GM23338 (cell line): Measurements from ENCODE around the gene USP37. TPM values are rescaled to one million over a fixed set of nuclear protein-coding genes. Genes with fewer than 3 reads are reported as not detected.

Experiments used
- ATAC-seq: fragments of 200-7000 bp; cut with Tn5 transposase; 3 replicates; pipeline ENCODE4 v1.9.1; 2020
- DNase-seq: peaks from one replicate; pipeline ENCODE4 v3.0.0-alpha.2; 2015; ENCODE audit warnings: low spot score
- H2AFZ ChIP-seq: fragments of 200-600 bp; sonication (generic); 2 replicates; pipeline ENCODE4 v1.8.0; 2016; ENCODE audit warnings: antibody characterized with exemption, mild to moderate bottlenecking, moderate library complexity
- H3F3A ChIP-seq: fragments of 200-600 bp; sonication (generic); replicated peaks from 2 replicates; pipeline ENCODE4 v1.8.0; 2017; ENCODE audit warnings: antibody characterized with exemption, mixed run types, low read depth
- H3K27ac ChIP-seq: fragments of 200-600 bp; sonication (generic); 2 replicates; pipeline ENCODE4 v1.6.1; 2016; ENCODE audit warnings: low read depth
- H3K27me3 ChIP-seq: fragments of 200-600 bp; sonication (generic); 2 replicates; pipeline ENCODE4 v1.8.0; 2016; ENCODE audit warnings: mild to moderate bottlenecking, mixed run types, moderate library complexity; ENCODE audit not compliant: insufficient read depth
- H3K36me3 ChIP-seq: fragments of 200-600 bp; sonication (generic); 2 replicates; pipeline ENCODE4 v1.8.0; 2016; ENCODE audit warnings: mild to moderate bottlenecking; ENCODE audit not compliant: insufficient read depth
- H3K4me1 ChIP-seq: fragments of 200-600 bp; sonication (generic); 2 replicates; pipeline ENCODE4 v1.8.0; 2016; ENCODE audit warnings: mild to moderate bottlenecking, moderate library complexity; ENCODE audit not compliant: insufficient read depth
- H3K4me2 ChIP-seq: fragments of 200-600 bp; sonication (generic); 2 replicates; pipeline ENCODE4 v1.7.1; 2017; ENCODE audit warnings: mixed run types
- H3K4me3 ChIP-seq: fragments of 200-600 bp; sonication (generic); 2 replicates; pipeline ENCODE4 v1.6.1; 2016; ENCODE audit warnings: mixed run types
- H3K79me2 ChIP-seq: fragments of 200-600 bp; sonication (generic); replicated peaks from 2 replicates; pipeline ENCODE4 v1.8.0; 2017; ENCODE audit warnings: mild to moderate bottlenecking; ENCODE audit not compliant: insufficient read depth
- H3K9me2 ChIP-seq: fragments of 200-600 bp; sonication (generic); 2 replicates; pipeline ENCODE4 v1.8.0; 2017; ENCODE audit not compliant: insufficient read depth
- H4K20me1 ChIP-seq: fragments of 200-600 bp; sonication (generic); replicated peaks from 2 replicates; pipeline ENCODE4 v1.8.0; 2017; ENCODE audit warnings: mild to moderate bottlenecking; ENCODE audit not compliant: insufficient read depth
- H3K27ac Mint-ChIP-seq: 2 replicates; pipeline ENCODE4 v1.8.0; 2020; ENCODE audit warnings: inconsistent platforms, mild to moderate bottlenecking, moderate library complexity, mixed read lengths
- H3K27me3 Mint-ChIP-seq: 3 replicates; pipeline ENCODE4 v1.8.0; 2022; ENCODE audit warnings: low read depth, mild to moderate bottlenecking, moderate library complexity, mixed read lengths, inconsistent platforms; ENCODE audit not compliant: insufficient read depth, poor library complexity
- H3K36me3 Mint-ChIP-seq: 3 replicates; pipeline ENCODE4 v1.8.0; 2021; ENCODE audit warnings: low read depth, mild to moderate bottlenecking, inconsistent platforms, moderate library complexity, mixed read lengths
- H3K4me1 Mint-ChIP-seq: 3 replicates; pipeline ENCODE4 v1.8.0; 2020; ENCODE audit warnings: mild to moderate bottlenecking, inconsistent platforms, mixed read lengths
- H3K4me3 Mint-ChIP-seq: 3 replicates; pipeline ENCODE4 v1.8.0; 2021; ENCODE audit warnings: moderate library complexity, mild to moderate bottlenecking, inconsistent platforms, mixed read lengths
- H3K9me3 Mint-ChIP-seq: 3 replicates; pipeline ENCODE4 v1.8.0; 2020; ENCODE audit warnings: moderate library complexity, mild to moderate bottlenecking, inconsistent platforms, mixed read lengths
- EZH2 ChIP-seq: fragments of 200-600 bp; sonication (generic); IDR thresholded peaks from one replicate; pipeline ENCODE4 v1.8.0; 2017; ENCODE audit warnings: antibody characterized with exemption, mild to moderate bottlenecking, low read depth; ENCODE audit not compliant: unreplicated experiment
- EZH2phosphoT487 ChIP-seq: fragments of 200-600 bp; sonication (generic); IDR thresholded peaks from one replicate; pipeline ENCODE4 v1.8.1; 2018; ENCODE audit warnings: antibody characterized with exemption; ENCODE audit not compliant: unreplicated experiment
- JUNB ChIP-seq: IDR thresholded peaks from one replicate; pipeline ENCODE4 v1.6.1; 2016; ENCODE audit warnings: antibody characterized with exemption; ENCODE audit not compliant: unreplicated experiment
- NANOG ChIP-seq: IDR thresholded peaks from 2 replicates; pipeline ENCODE4 v1.6.1; 2016; ENCODE audit warnings: antibody characterized with exemption, borderline replicate concordance
- POLR2AphosphoS5 ChIP-seq: IDR thresholded peaks from 2 replicates; pipeline ENCODE4 v1.6.1; 2016; ENCODE audit warnings: antibody characterized with exemption, low read depth
- polyA plus RNA-seq: library from polyadenylated mRNA; unstranded; fragments of >200 nt; fragmentation: Nextera tagmentation; extraction: Ambion mirVana; gene quantifications from 2 replicates; pipeline ENCODE4 v1.2.1, GENCODE V29; 2016
- total RNA-seq: library from RNA; depleted of rRNA; stranded (reverse); fragments of >200 nt; shearing (Covaris generic); gene quantifications from 2 replicates; pipeline ENCODE4 v1.2.3, GENCODE V29; 2014
- TF ChIP-seq, protein P1 (sequence below), 2 experiments: fragments of 200-600 bp in 1 of 2; sonication (generic) in 1 of 2; conservative IDR thresholded peaks; 2 replicates each; pipeline versions ENCODE4 v1.5.1 to v1.6.1; 2016 to 2017; ENCODE audit warnings: antibody characterized with exemption in 2 of 2, low read depth in 2 of 2, mild to moderate bottlenecking in 2 of 2, moderate library complexity in 1 of 2
- TF ChIP-seq, protein P2 (sequence below): IDR thresholded peaks from one replicate; pipeline ENCODE4 v1.6.1; 2018; ENCODE audit warnings: antibody characterized with exemption; ENCODE audit not compliant: unreplicated experiment
- TF ChIP-seq, protein P3 (sequence below): fragments of 250-450 bp; sonication (Bioruptor Pico); IDR thresholded peaks from 2 replicates; pipeline ENCODE4 v1.5.0; 2020; ENCODE audit warnings: mild to moderate bottlenecking, moderate library complexity

USP37 gene
- total and polyA plus RNA-seq, 2 experiments from 2014 or later: 8.2 to 21.0 TPM

DNA sequence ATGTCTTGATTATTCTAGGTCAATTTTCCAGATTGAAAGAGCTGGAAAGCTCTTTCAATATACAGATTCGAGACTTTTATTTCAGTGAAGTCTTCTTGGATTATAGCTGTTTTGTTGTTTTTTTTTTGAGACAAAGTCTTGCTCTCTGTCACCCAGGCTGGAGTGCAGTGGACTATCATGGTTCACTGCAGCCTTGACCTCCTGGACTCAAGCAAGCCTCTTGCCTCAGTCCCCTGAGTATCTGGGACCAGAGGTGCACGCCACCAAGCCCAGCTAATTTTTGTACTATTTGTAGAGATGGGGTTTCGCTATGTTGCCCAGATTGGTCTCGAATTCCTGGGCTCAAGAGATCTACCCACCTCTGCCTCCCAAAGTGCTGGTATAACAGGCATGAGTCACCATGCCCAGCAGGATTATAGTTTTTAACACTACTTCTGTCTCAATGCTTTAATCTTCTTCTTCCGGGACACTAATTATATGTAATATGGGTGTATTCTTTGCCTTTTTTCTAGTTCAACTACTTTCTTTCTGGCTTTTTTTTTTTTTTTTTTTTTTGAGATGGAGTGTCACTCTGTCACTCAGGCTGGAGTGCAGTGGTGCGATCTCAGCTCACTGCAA, 62.3 kb downstream of the USP37 start:
- Mint-ChIP-seq H3K27me3 (no peaks in the 10 kb centered on the region), H3K4me1 (peaks cover 17% of the 10 kb centered on the region), H3K36me3 (peaks cover 20% of the 10 kb centered on the region; the same call in 2 of the 3 replicates), H3K9me3 (no peaks in the 10 kb centered on the region), H3K4me3 (no peak overlapping the region), H3K27ac (no peak overlapping the region)
- H3K27me3 ChIP-seq: no peaks in the 10 kb centered on the region
- TF ChIP-seq, protein P1, sequence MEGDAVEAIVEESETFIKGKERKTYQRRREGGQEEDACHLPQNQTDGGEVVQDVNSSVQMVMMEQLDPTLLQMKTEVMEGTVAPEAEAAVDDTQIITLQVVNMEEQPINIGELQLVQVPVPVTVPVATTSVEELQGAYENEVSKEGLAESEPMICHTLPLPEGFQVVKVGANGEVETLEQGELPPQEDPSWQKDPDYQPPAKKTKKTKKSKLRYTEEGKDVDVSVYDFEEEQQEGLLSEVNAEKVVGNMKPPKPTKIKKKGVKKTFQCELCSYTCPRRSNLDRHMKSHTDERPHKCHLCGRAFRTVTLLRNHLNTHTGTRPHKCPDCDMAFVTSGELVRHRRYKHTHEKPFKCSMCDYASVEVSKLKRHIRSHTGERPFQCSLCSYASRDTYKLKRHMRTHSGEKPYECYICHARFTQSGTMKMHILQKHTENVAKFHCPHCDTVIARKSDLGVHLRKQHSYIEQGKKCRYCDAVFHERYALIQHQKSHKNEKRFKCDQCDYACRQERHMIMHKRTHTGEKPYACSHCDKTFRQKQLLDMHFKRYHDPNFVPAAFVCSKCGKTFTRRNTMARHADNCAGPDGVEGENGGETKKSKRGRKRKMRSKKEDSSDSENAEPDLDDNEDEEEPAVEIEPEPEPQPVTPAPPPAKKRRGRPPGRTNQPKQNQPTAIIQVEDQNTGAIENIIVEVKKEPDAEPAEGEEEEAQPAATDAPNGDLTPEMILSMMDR (conservative IDR thresholded peaks at IDR 0.05; ENCODE audit: low read depth in 2 of 2): no peak
- no peak for TF ChIP-seq NANOG
- TF ChIP-seq, protein P2, sequence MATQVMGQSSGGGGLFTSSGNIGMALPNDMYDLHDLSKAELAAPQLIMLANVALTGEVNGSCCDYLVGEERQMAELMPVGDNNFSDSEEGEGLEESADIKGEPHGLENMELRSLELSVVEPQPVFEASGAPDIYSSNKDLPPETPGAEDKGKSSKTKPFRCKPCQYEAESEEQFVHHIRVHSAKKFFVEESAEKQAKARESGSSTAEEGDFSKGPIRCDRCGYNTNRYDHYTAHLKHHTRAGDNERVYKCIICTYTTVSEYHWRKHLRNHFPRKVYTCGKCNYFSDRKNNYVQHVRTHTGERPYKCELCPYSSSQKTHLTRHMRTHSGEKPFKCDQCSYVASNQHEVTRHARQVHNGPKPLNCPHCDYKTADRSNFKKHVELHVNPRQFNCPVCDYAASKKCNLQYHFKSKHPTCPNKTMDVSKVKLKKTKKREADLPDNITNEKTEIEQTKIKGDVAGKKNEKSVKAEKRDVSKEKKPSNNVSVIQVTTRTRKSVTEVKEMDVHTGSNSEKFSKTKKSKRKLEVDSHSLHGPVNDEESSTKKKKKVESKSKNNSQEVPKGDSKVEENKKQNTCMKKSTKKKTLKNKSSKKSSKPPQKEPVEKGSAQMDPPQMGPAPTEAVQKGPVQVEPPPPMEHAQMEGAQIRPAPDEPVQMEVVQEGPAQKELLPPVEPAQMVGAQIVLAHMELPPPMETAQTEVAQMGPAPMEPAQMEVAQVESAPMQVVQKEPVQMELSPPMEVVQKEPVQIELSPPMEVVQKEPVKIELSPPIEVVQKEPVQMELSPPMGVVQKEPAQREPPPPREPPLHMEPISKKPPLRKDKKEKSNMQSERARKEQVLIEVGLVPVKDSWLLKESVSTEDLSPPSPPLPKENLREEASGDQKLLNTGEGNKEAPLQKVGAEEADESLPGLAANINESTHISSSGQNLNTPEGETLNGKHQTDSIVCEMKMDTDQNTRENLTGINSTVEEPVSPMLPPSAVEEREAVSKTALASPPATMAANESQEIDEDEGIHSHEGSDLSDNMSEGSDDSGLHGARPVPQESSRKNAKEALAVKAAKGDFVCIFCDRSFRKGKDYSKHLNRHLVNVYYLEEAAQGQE: no peak
- TF ChIP-seq EZH2: no peak
- TF ChIP-seq POLR2AphosphoS5: no peak
- TF ChIP-seq, protein P3, sequence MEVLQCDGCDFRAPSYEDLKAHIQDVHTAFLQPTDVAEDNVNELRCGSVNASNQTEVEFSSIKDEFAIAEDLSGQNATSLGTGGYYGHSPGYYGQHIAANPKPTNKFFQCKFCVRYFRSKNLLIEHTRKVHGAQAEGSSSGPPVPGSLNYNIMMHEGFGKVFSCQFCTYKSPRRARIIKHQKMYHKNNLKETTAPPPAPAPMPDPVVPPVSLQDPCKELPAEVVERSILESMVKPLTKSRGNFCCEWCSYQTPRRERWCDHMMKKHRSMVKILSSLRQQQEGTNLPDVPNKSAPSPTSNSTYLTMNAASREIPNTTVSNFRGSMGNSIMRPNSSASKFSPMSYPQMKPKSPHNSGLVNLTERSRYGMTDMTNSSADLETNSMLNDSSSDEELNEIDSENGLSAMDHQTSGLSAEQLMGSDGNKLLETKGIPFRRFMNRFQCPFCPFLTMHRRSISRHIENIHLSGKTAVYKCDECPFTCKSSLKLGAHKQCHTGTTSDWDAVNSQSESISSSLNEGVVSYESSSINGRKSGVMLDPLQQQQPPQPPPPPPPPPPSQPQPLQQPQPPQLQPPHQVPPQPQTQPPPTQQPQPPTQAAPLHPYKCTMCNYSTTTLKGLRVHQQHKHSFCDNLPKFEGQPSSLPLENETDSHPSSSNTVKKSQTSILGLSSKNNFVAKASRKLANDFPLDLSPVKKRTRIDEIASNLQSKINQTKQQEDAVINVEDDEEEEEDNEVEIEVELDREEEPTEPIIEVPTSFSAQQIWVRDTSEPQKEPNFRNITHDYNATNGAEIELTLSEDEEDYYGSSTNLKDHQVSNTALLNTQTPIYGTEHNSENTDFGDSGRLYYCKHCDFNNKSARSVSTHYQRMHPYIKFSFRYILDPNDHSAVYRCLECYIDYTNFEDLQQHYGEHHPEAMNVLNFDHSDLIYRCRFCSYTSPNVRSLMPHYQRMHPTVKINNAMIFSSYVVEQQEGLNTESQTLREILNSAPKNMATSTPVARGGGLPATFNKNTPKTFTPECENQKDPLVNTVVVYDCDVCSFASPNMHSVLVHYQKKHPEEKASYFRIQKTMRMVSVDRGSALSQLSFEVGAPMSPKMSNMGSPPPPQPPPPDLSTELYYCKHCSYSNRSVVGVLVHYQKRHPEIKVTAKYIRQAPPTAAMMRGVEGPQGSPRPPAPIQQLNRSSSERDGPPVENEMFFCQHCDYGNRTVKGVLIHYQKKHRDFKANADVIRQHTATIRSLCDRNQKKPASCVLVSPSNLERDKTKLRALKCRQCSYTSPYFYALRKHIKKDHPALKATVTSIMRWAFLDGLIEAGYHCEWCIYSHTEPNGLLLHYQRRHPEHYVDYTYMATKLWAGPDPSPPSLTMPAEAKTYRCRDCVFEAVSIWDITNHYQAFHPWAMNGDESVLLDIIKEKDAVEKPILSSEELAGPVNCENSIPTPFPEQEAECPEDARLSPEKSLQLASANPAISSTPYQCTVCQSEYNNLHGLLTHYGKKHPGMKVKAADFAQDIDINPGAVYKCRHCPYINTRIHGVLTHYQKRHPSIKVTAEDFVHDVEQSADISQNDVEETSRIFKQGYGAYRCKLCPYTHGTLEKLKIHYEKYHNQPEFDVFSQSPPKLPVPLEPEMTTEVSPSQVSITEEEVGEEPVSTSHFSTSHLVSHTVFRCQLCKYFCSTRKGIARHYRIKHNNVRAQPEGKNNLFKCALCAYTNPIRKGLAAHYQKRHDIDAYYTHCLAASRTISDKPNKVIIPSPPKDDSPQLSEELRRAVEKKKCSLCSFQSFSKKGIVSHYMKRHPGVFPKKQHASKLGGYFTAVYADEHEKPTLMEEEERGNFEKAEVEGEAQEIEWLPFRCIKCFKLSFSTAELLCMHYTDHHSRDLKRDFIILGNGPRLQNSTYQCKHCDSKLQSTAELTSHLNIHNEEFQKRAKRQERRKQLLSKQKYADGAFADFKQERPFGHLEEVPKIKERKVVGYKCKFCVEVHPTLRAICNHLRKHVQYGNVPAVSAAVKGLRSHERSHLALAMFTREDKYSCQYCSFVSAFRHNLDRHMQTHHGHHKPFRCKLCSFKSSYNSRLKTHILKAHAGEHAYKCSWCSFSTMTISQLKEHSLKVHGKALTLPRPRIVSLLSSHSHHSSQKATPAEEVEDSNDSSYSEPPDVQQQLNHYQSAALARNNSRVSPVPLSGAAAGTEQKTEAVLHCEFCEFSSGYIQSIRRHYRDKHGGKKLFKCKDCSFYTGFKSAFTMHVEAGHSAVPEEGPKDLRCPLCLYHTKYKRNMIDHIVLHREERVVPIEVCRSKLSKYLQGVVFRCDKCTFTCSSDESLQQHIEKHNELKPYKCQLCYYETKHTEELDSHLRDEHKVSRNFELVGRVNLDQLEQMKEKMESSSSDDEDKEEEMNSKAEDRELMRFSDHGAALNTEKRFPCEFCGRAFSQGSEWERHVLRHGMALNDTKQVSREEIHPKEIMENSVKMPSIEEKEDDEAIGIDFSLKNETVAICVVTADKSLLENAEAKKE (CRISPR knock-in tag): no peak
- TF ChIP-seq EZH2phosphoT487: no peak
- TF ChIP-seq JUNB: no peak
- H3K79me2 ChIP-seq: no peaks in the 10 kb centered on the region
- no peaks in the 10 kb centered on the region; the same call in 1 of the 2 replicates for H3K9me2 ChIP-seq
- ATAC-seq (no peak), DNase-seq (no peak)
- H4K20me1 ChIP-seq: no peaks in the 10 kb centered on the region
- peaks cover 7% of the 10 kb centered on the region; the same call in 1 of the 2 replicates for H3K4me1 ChIP-seq
- H3F3A ChIP-seq: no peaks in the 10 kb centered on the region
- H3K4me3 ChIP-seq: no peak overlapping the region
- H3K27ac ChIP-seq: no peak overlapping the region
- no peak overlapping the region for H3K4me2 ChIP-seq
- H3K36me3 ChIP-seq: 0 out of 2 replicates have a peak, but pooled peaks cover 3% of the 10 kb centered on the region
- no peak overlapping the region for H2AFZ ChIP-seq
